HEK293T (cell line): ENCODE data around the gene WNT3A.

Experiments
- CTCF ChIA-PET: fragments of 350-600 bp; formaldehyde crosslinking; extraction: SDS; loops from one replicate; lab custom pipeline; 2021; ENCODE audit warnings: antibody characterized with exemption, inconsistent platforms; lab: Yijun Ruan, JAX
- POLR2A ChIA-PET: fragments of 350-600 bp; formaldehyde crosslinking; extraction: SDS; loops from one replicate; lab custom pipeline; 2020; ENCODE audit warnings: antibody characterized with exemption, inconsistent platforms; lab: Yijun Ruan, JAX
- DNase-seq: peaks from one replicate; pipeline ENCODE4 v3.0.0; 2012; ENCODE audit warnings: mixed read lengths; ENCODE audit errors: extremely low spot score
- ARNT ChIP-seq: fragments of 450-650 bp; IDR thresholded peaks from 2 replicates; pipeline ENCODE4 v1.6.1; 2017; ENCODE audit warnings: mild to moderate bottlenecking
- BHLHE40 ChIP-seq: fragments of 450-650 bp; IDR thresholded peaks from 2 replicates; pipeline ENCODE4 v1.6.1; 2016; ENCODE audit warnings: mild to moderate bottlenecking, moderate library complexity, borderline replicate concordance
- CTBP1 ChIP-seq: fragments of 450-650 bp; IDR thresholded peaks from 2 replicates; pipeline ENCODE4 v1.6.1; 2016; ENCODE audit warnings: borderline replicate concordance
- ELF4 ChIP-seq: fragments of 450-650 bp; IDR thresholded peaks from 2 replicates; pipeline ENCODE4 v1.6.1; 2017; ENCODE audit warnings: antibody characterized with exemption
- FOXA1 ChIP-seq: fragments of 450-650 bp; IDR thresholded peaks from 2 replicates; pipeline ENCODE4 v1.6.1; 2016; ENCODE audit warnings: mild to moderate bottlenecking
- FOXK2 ChIP-seq: fragments of 450-650 bp; IDR thresholded peaks from 2 replicates; pipeline ENCODE4 v1.6.1; 2016; ENCODE audit warnings: mild to moderate bottlenecking
- FOXM1 ChIP-seq: fragments of 450-650 bp; IDR thresholded peaks from 2 replicates; pipeline ENCODE4 v1.6.1; 2017; ENCODE audit warnings: mild to moderate bottlenecking, borderline replicate concordance
- HDGF ChIP-seq: fragments of 450-650 bp; IDR thresholded peaks from 2 replicates; pipeline ENCODE4 v1.6.1; 2017; ENCODE audit warnings: antibody characterized with exemption, borderline replicate concordance
- L3MBTL2 ChIP-seq: fragments of 450-650 bp; conservative IDR thresholded peaks from 2 replicates; pipeline ENCODE4 v1.6.1; 2016; ENCODE audit warnings: mild to moderate bottlenecking
- LEF1 ChIP-seq: fragments of 450-650 bp; IDR thresholded peaks from 2 replicates; pipeline ENCODE4 v1.6.1; 2017; ENCODE audit warnings: mild to moderate bottlenecking, borderline replicate concordance
- NFRKB ChIP-seq: fragments of 450-650 bp; IDR thresholded peaks from 2 replicates; pipeline ENCODE4 v1.6.1; 2016; ENCODE audit warnings: mild to moderate bottlenecking, moderate library complexity
- PKNOX1 ChIP-seq: fragments of 450-650 bp; IDR thresholded peaks from 2 replicates; pipeline ENCODE4 v1.6.1; 2016
- SP1 ChIP-seq: fragments of 450-650 bp; IDR thresholded peaks from 2 replicates; pipeline ENCODE4 v1.6.1; 2017
- SUZ12 ChIP-seq: fragments of 450-650 bp; IDR thresholded peaks from 2 replicates; pipeline ENCODE4 v1.6.1; 2016; ENCODE audit warnings: mild to moderate bottlenecking
- TARDBP ChIP-seq: fragments of 450-650 bp; IDR thresholded peaks from 2 replicates; pipeline ENCODE4 v1.6.1; 2016
- ZNF384 ChIP-seq: fragments of 450-650 bp; IDR thresholded peaks from 2 replicates; pipeline ENCODE4 v1.6.1; 2016

Gene WNT3A

GRCh38 chr1:228088586-228089498, 82.0 kb downstream of the WNT3A start:
- DNase-seq, result no peak
- TF ChIP-seq FOXK2 (no peak), ARNT (no peak), ELF4 (no peak), SUZ12 (no peak), BHLHE40 (no peak), CTBP1 (no peak), PKNOX1 (no peak), SP1 (no peak), LEF1 (no peak), FOXM1 (no peak), TARDBP (no peak)
- ChIA-PET POLR2A (interaction anchor here (0.7 kb wide), 1 partner anchor 9 kb away, joined by 3 read pairs; no protein-coding TSS in a partner anchor), CTCF (no interaction called here)

- TF ChIP-seq FOXA1 (no peak), NFRKB (no peak), CTBP1 (no peak), SUZ12 (no peak), SP1 (no peak), FOXM1 (no peak), FOXK2 (no peak), ARNT (no peak), L3MBTL2 (no peak), HDGF (no peak), LEF1 (no peak), TARDBP (no peak), BHLHE40 (no peak), ELF4 (no peak), ZNF384 (no peak), PKNOX1 (no peak)
- no peak for DNase-seq
- ChIA-PET CTCF (no interaction called here), POLR2A (interaction anchor here (0.7 to 1.4 kb wide), 2 partner anchors 9 to 13 kb away, joined by 3 read pairs; no protein-coding TSS in a partner anchor)
These were observed 83.0 kb downstream of the WNT3A start for GRCh38 chr1:228089519-228090380.

GRCh38 chr1:228090613-228091081, 83.8 kb downstream of the WNT3A start:
- TF ChIP-seq ARNT (no peak), NFRKB (no peak), HDGF (no peak), SP1 (no peak), FOXM1 (no peak), BHLHE40 (no peak), L3MBTL2 (no peak), ZNF384 (no peak), TARDBP (no peak), LEF1 (no peak), CTBP1 (no peak), PKNOX1 (no peak), ELF4 (no peak), SUZ12 (no peak), FOXK2 (no peak)
- DNase-seq, result no peak
- ChIA-PET POLR2A (interaction anchor here (1.1 to 1.4 kb wide), 3 partner anchors 8 to 14 kb away, joined by 3 to 6 read pairs (median 3); partner anchors contain the start of gene ARF1), CTCF (no interaction called here)

GRCh38 chr1:228091084-228091483, 84.3 kb downstream of the WNT3A start:
- CTCF ChIA-PET, result no interaction called here
- POLR2A ChIA-PET, result interaction anchor here (1.1 to 1.2 kb wide), 2 partner anchors 9 kb away, joined by 3 to 6 read pairs; partner anchors contain the start of gene ARF1
- DNase-seq, result no peak
- no peak for TF ChIP-seq SP1
- no peak for TF ChIP-seq FOXK2
- TF ChIP-seq ELF4, result no peak
- no peak for TF ChIP-seq CTBP1
- no peak for TF ChIP-seq L3MBTL2
- no peak for TF ChIP-seq SUZ12
- TF ChIP-seq ARNT, result no peak
- TF ChIP-seq LEF1, result no peak
- no peak for TF ChIP-seq TARDBP
- TF ChIP-seq NFRKB, result no peak; the same call in 1 of the 2 replicates
- no peak for TF ChIP-seq FOXA1
- no peak for TF ChIP-seq ZNF384
- TF ChIP-seq FOXM1, result no peak

- POLR2A ChIA-PET, result interaction anchor here (1.0 to 1.2 kb wide), 2 partner anchors 9 to 10 kb away, joined by 4 to 5 read pairs; partner anchors contain the start of gene ARF1
- DNase-seq, result no peak
- CTCF ChIA-PET, result no interaction called here
- TF ChIP-seq FOXK2, result no peak
- TF ChIP-seq L3MBTL2, result no peak
- no peak for TF ChIP-seq PKNOX1
- TF ChIP-seq LEF1, result no peak
- TF ChIP-seq BHLHE40, result no peak
- TF ChIP-seq TARDBP, result no peak
- no peak for TF ChIP-seq HDGF
- TF ChIP-seq CTBP1, result no peak
- no peak for TF ChIP-seq ZNF384
- no peak for TF ChIP-seq FOXM1
- no peak for TF ChIP-seq ELF4
- TF ChIP-seq SP1, result no peak
- TF ChIP-seq SUZ12, result no peak
- no peak for TF ChIP-seq FOXA1
- TF ChIP-seq ARNT, result no peak
- TF ChIP-seq NFRKB, result no peak
These were observed 85.7 kb downstream of the WNT3A start for GRCh38 chr1:228092342-228093049.
